Ishikawa (cell line): ENCODE results near the gene SIGLEC8.
A peak's percentile ranks its signal among the peaks of the same experiment; 100 is the strongest.

Source experiments
- CEBPB ChIP-seq: IDR thresholded peaks from 2 replicates; pipeline ENCODE4 v1.6.1; 2012
- CREB1 ChIP-seq: IDR thresholded peaks from 2 replicates; pipeline ENCODE4 v1.6.1; 2012; ENCODE audit warnings: low read depth
- EGR1 ChIP-seq: IDR thresholded peaks from 2 replicates; pipeline ENCODE4 v1.6.1; 2012
- EP300 ChIP-seq: IDR thresholded peaks from 2 replicates; pipeline ENCODE4 v1.6.1; 2012; ENCODE audit warnings: borderline replicate concordance
- FOXM1 ChIP-seq: IDR thresholded peaks from 2 replicates; pipeline ENCODE4 v1.6.1; 2012; ENCODE audit warnings: low read depth, borderline replicate concordance
- MAX ChIP-seq: IDR thresholded peaks from 2 replicates; pipeline ENCODE4 v1.6.1; 2012
- NFIC ChIP-seq: IDR thresholded peaks from 2 replicates; pipeline ENCODE4 v1.6.1; 2012
- RAD21 ChIP-seq: IDR thresholded peaks from 2 replicates; pipeline ENCODE4 v1.6.1; 2012; ENCODE audit warnings: low read depth
- REST ChIP-seq: IDR thresholded peaks from 2 replicates; pipeline ENCODE4 v1.6.1; 2012; ENCODE audit warnings: low read depth, mild to moderate bottlenecking
- TAF1 ChIP-seq: IDR thresholded peaks from 2 replicates; pipeline ENCODE4 v1.6.1; 2012; ENCODE audit warnings: low read depth, mild to moderate bottlenecking
- TCF12 ChIP-seq: IDR thresholded peaks from 2 replicates; pipeline ENCODE4 v1.6.1; 2012; ENCODE audit warnings: low read depth
- TEAD4 ChIP-seq: IDR thresholded peaks from 2 replicates; pipeline ENCODE4 v1.6.1; 2012
- USF1 ChIP-seq: IDR thresholded peaks from 2 replicates; pipeline ENCODE4 v1.6.1; 2012
- YY1 ChIP-seq: IDR thresholded peaks from 2 replicates; pipeline ENCODE4 v1.6.1; 2012; ENCODE audit warnings: low read depth
- ZBTB7A ChIP-seq: IDR thresholded peaks from 2 replicates; pipeline ENCODE4 v1.6.1; 2012; ENCODE audit warnings: low read depth

The SIGLEC8 gene

GRCh38 chr19:51431124-51431523, 27.1 kb downstream of the SIGLEC8 start:
- TF ChIP-seq USF1 (no peak), REST (no peak), TEAD4 (no peak), RAD21 (no peak), EGR1 (no peak), FOXM1 (no peak), TAF1 (no peak), NFIC (no peak), CEBPB (no peak), MAX (no peak), CREB1 (no peak), EP300 (no peak), YY1 (no peak), TCF12 (no peak), ZBTB7A (no peak)

GRCh38 chr19:51430221-51430620, 28.0 kb downstream of the SIGLEC8 start:
- no peak for TF ChIP-seq TEAD4
- TF ChIP-seq YY1 = no peak
- no peak for TF ChIP-seq CEBPB
- TF ChIP-seq RAD21 = no peak
- TF ChIP-seq USF1 = no peak
- TF ChIP-seq REST = no peak
- no peak for TF ChIP-seq MAX

GRCh38 chr19:51427201-51427600, 31.1 kb downstream of the SIGLEC8 start:
- no peak for TF ChIP-seq TAF1
- TF ChIP-seq NFIC = no peak
- TF ChIP-seq ZBTB7A = no peak
- no peak for TF ChIP-seq MAX
- no peak for TF ChIP-seq FOXM1
- TF ChIP-seq RAD21 = no peak
- no peak for TF ChIP-seq EP300
- TF ChIP-seq EGR1 = no peak

GRCh38 chr19:51422053-51422448, 36.2 kb downstream of the SIGLEC8 start:
- TF ChIP-seq EGR1 = no peak
- no peak for TF ChIP-seq EP300
- no peak for TF ChIP-seq NFIC
- TF ChIP-seq TAF1 = no peak
- TF ChIP-seq FOXM1 = no peak
- TF ChIP-seq CREB1 = no peak
- TF ChIP-seq YY1 = no peak
- peak; percentile 72 for TF ChIP-seq RAD21
- TF ChIP-seq TEAD4 = no peak
- 0 out of 2 replicates have a peak, but pooled peaks have one; percentile 35 for TF ChIP-seq MAX
- no peak for TF ChIP-seq CEBPB
- no peak for TF ChIP-seq ZBTB7A
- TF ChIP-seq REST = peak; percentile 98
- TF ChIP-seq TCF12 = no peak
- no peak for TF ChIP-seq USF1
